Heart right ventricle (tissue), 16 donors: ENCODE data around the gene HNRNPU. TPM values are rescaled to one million over a fixed set of nuclear protein-coding genes. Genes with fewer than 3 reads are reported as not detected.

Experiments used
- ATAC-seq, 8 donors: fragments of 200-7000 bp; cut with Tn5 transposase; one replicate each; pipeline ENCODE4 v1.9.1; 2020; ENCODE audit warnings: mild to moderate bottlenecking in 8 of 8, moderate library complexity in 8 of 8, moderate number of reproducible peaks in 1 of 8
- DNase-seq, 2 donors: peaks; one replicate each; pipeline ENCODE4 v3.0.0-alpha.2; 2020
- H3K27ac ChIP-seq, 10 donors: fragments of 200-600 bp; sonication (generic) in 2 of 10; one replicate each; pipeline versions ENCODE4 v1.5.0 to v1.8.0; 2020 to 2022; ENCODE audit warnings: mild to moderate bottlenecking in 3 of 10
- H3K27me3 ChIP-seq, 7 donors: fragments of 200-600 bp; one replicate each; pipeline ENCODE4 v1.8.0; 2021 to 2022; ENCODE audit warnings: mild to moderate bottlenecking in 2 of 7
- H3K36me3 ChIP-seq, 9 donors: fragments of 200-600 bp; sonication (generic) in 1 of 9; one replicate each; pipeline versions ENCODE4 v1.5.0 to v1.8.0; 2020 to 2022; ENCODE audit warnings: mild to moderate bottlenecking in 2 of 9
- H3K4me1 ChIP-seq, 9 donors: fragments of 200-600 bp; sonication (generic) in 1 of 9; one replicate each; pipeline versions ENCODE4 v1.5.0 to v1.8.0; 2020 to 2022; ENCODE audit warnings: mild to moderate bottlenecking in 4 of 9
- H3K4me3 ChIP-seq, 10 donors: fragments of 200-600 bp; sonication (generic) in 2 of 10; one replicate each; pipeline versions ENCODE4 v1.5.0 to v1.8.0; 2020 to 2022; ENCODE audit warnings: mild to moderate bottlenecking in 7 of 10, moderate library complexity in 2 of 10
- H3K9me3 ChIP-seq, 11 donors: fragments of 200-600 bp in 10 of 11; sonication (generic) in 2 of 11; one replicate each; pipeline versions ENCODE4 v1.5.0 to v1.8.0; 2013 to 2022; ENCODE audit warnings: mild to moderate bottlenecking in 2 of 11, control low read depth in 1 of 11, moderate library complexity in 1 of 11
- CTCF ChIP-seq, 9 donors: fragments of 200-600 bp; sonication (generic) in 2 of 9; IDR thresholded peaks; one replicate each; pipeline versions ENCODE4 v1.5.0 to v1.8.0; 2021 to 2022; ENCODE audit warnings: antibody characterized with exemption in 9 of 9, mild to moderate bottlenecking in 5 of 9, moderate library complexity in 1 of 9
- WGBS, 2 donors: extraction: QIAGEN DNeasy Blood & Tissue Kit; methylation state at CpG; one replicate each; pipeline ENCODE4 v1.1.7; 2013; ENCODE audit warnings: inconsistent platforms in 1 of 2; 5-methylcytosine and 5-hydroxymethylcytosine counted together
- intact Hi-C, 10 donors: fragments of 100-400 bp; cut with DNase I; formaldehyde crosslinking; loops; one replicate each; pipeline versions ENCODE4 v1.11.1 to v1.14.2; 2022
- polyA plus RNA-seq, 2 donors: library from polyadenylated mRNA; stranded (reverse); fragments of 200-250 nt; gene quantifications; one replicate each; pipeline ENCODE4 v1.2.3, GENCODE V29; 2013
- total RNA-seq, 10 donors: library from RNA; stranded (reverse); fragmentation: NEBNext Ultra II Directional in 3 of 10; extraction: Animal tissue kit (Norgen Biotek cat#: 25700) in 3 of 10; gene quantifications; one replicate each; pipeline versions ENCODE4 v1.2.1 to v1.2.4, GENCODE V29; 2021 to 2023
- donor health status: Arrhythmogenic right ventricular cardiomyopathy.
- donor health status: ischemic (EF 13 %, LVEDD 7.1; RV severe dilation, severe dysfunction).
- donor health status: healthy with polysubstance abuse.
- donor health status: DM: no; HTN: yes; CAD: no.
- donor health status: DM: no; HTN: no; CAD: no.
- donor health status: ischemic (EF 25% LVEDD 6.9; RV normal size, moderate dysfunction).
- donor health status: ischemic (EF 25% LVEDD 5.7; RV mildly dilated, moderate dysfunction).
- donor health status: healthy.
- donor health status: DM: yes; HTN: yes; CAD: no.
- donor health status: Ischemic cardiomyopathy.
- donor health status: ischemic (EF 35%, LVEDD 5.7; RV mildly dilated, moderate dysfunction).
- donor health status: nonischemic (EF 11% LVEDD 7.7; RV severe dilation, severe dysfunction).
- donor health status: DM: yes; HTN: yes; CAD: no.
- donor health status: PGD.
- donor health status: ischemic (EF 29% LVEDD 5.4; RV normal size, mild dysfunction).
- donor health status: nonischemic (EF 23%, LVEDD 6.1; RV moderate dilation, normal function).

Gene HNRNPU
- total and polyA plus RNA-seq, 12 donors = 91.0 to 200 (median 171) TPM

GRCh38 chr1:244826712-244827111 is 37.6 kb downstream of the HNRNPU start:
- no peak for TF ChIP-seq CTCF (IDR thresholded peaks at IDR 0.05)
- no peak for DNase-seq
- no peaks in the 10 kb centered on the region for H3K36me3 ChIP-seq
- no peak for ATAC-seq
- 93 to 94% methylated on average over 4 of the region's 4 CpGs for WGBS, 2 donors
- intact Hi-C loops = no loop called here
- H3K27ac ChIP-seq = no peak overlapping the region
- H3K4me1 ChIP-seq = peaks cover 0 to 4% (median 0%) of the 10 kb centered on the region in 9 donors
- H3K9me3 ChIP-seq = no peaks in the 10 kb centered on the region
- no peaks in the 10 kb centered on the region for H3K27me3 ChIP-seq
- no peak overlapping the region for H3K4me3 ChIP-seq

- TF ChIP-seq CTCF (IDR thresholded peaks at IDR 0.05) = no peak
- Histone ChIP-seq H3K9me3 (no peaks in the 10 kb centered on the region), H3K4me3 (no peak overlapping the region), H3K27me3 (no peaks in the 10 kb centered on the region), H3K27ac (no peak overlapping the region), H3K4me1 (peaks cover 0 to 5% (median 0%) of the 10 kb centered on the region in 9 donors), H3K36me3 (no peaks in the 10 kb centered on the region)
- WGBS, 2 donors = 92 to 96% methylated on average over 11 of the region's 11 CpGs
- ATAC-seq (no peak), DNase-seq (no peak)
- intact Hi-C loops = no loop called here
These were observed 41.5 kb downstream of the HNRNPU start for GRCh38 chr1:244822878-244823277.

GRCh38 chr1:244821134-244821533 is 43.2 kb downstream of the HNRNPU start:
- TF ChIP-seq CTCF (IDR thresholded peaks at IDR 0.05) = no peak
- 32 to 41% methylated on average over 3 of the region's 3 CpGs for WGBS, 2 donors
- Histone ChIP-seq H3K27ac (no peak overlapping the region), H3K4me3 (no peak overlapping the region), H3K36me3 (no peaks in the 10 kb centered on the region), H3K9me3 (no peaks in the 10 kb centered on the region), H3K4me1 (peaks cover 0 to 11% (median 0%) of the 10 kb centered on the region in 9 donors), H3K27me3 (no peaks in the 10 kb centered on the region)
- ATAC-seq (no peak), DNase-seq (no peak)
- intact Hi-C loops = no loop called here

- DNase-seq = no peak
- TF ChIP-seq CTCF (IDR thresholded peaks at IDR 0.05) = no peak
- no peaks in the 10 kb centered on the region for H3K36me3 ChIP-seq
- intact Hi-C loops = no loop called here
- no peak overlapping the region for H3K4me3 ChIP-seq
- peaks cover 0 to 11% (median 0%) of the 10 kb centered on the region in 9 donors for H3K4me1 ChIP-seq
- H3K9me3 ChIP-seq = no peaks in the 10 kb centered on the region
- peaks cover 0 to under 1% (median 0%) of the 10 kb centered on the region in 7 donors for H3K27me3 ChIP-seq
- no peak for ATAC-seq
- no peak overlapping the region for H3K27ac ChIP-seq
- 71 to 73% methylated on average over 2 of the region's 2 CpGs for WGBS, 2 donors
These were observed 44.2 kb downstream of the HNRNPU start for GRCh38 chr1:244820131-244820530.
